ENCODE measurements around the gene HIF3A.

HIF3A gene

DNA sequence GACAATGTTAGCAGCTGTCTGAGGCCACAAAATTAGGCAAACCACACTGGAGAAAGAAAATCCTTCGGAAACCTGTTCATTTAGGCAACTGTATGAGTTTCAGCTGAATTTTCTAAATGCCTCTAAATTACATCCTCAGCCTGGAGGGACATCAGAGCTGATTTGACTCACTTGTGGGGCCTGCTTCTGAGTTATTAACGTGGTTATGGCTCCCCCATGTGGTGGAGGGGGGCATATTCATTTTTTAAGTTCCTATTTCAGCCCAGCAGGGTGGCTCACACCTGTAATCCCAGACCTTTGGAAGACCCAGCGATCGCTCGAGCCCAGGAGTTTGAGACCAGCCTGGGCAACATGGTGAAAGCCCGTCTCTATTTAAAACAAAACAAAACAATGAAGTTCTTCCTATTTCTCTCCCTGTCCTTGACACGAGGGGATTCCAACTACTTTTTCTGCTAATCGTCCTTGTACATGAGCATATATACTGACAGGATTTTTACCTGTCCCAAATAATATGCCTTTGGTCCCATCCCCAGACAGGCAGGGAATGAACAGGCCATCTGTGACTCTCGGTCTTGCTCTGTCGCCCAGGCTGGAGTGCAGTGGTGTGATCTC lies 31.5 kb upstream of the HIF3A start:
- Histone ChIP-seq H3K9me2 (ENCODE audit: low read depth, low read length) (no peaks in the 10 kb centered on the region), H3K27me3 (ENCODE audit: insufficient read depth, low read length) (no peaks in the 10 kb centered on the region), H3F3A (ENCODE audit: insufficient read depth, low read length) (no peaks in the 10 kb centered on the region), H3K4me2 (ENCODE audit: low read length) (no peak overlapping the region), H3K36me3 (ENCODE audit: insufficient read depth, low read length) (no peaks in the 10 kb centered on the region), H3K4me3 (ENCODE audit: low read depth, low read length, poor library complexity, severe bottlenecking) (no peak overlapping the region), H3K4me1 (ENCODE audit: insufficient read depth, low read length, severe bottlenecking) (no peaks in the 10 kb centered on the region), H4K20me1 (ENCODE audit: insufficient read depth, low read length) (no peaks in the 10 kb centered on the region), H3K27ac (ENCODE audit: low read depth, low read length, poor library complexity, severe bottlenecking) (no peak overlapping the region), H3K9ac (ENCODE audit: low read length) (no peak overlapping the region), H3K9me3 (ENCODE audit: low read length) (no peaks in the 10 kb centered on the region), H3K79me2 (ENCODE audit: insufficient read depth, low read length) (no peaks in the 10 kb centered on the region), H2AFZ (ENCODE audit: low read length) (no peak overlapping the region)
- no peak for TF ChIP-seq EZH2 (IDR thresholded peaks at IDR 0.05; ENCODE audit: borderline replicate concordance, low read length)
- TF ChIP-seq, protein P1, sequence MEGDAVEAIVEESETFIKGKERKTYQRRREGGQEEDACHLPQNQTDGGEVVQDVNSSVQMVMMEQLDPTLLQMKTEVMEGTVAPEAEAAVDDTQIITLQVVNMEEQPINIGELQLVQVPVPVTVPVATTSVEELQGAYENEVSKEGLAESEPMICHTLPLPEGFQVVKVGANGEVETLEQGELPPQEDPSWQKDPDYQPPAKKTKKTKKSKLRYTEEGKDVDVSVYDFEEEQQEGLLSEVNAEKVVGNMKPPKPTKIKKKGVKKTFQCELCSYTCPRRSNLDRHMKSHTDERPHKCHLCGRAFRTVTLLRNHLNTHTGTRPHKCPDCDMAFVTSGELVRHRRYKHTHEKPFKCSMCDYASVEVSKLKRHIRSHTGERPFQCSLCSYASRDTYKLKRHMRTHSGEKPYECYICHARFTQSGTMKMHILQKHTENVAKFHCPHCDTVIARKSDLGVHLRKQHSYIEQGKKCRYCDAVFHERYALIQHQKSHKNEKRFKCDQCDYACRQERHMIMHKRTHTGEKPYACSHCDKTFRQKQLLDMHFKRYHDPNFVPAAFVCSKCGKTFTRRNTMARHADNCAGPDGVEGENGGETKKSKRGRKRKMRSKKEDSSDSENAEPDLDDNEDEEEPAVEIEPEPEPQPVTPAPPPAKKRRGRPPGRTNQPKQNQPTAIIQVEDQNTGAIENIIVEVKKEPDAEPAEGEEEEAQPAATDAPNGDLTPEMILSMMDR (IDR thresholded peaks at IDR 0.05; ENCODE audit: low read length): peak; percentile 74

DNA sequence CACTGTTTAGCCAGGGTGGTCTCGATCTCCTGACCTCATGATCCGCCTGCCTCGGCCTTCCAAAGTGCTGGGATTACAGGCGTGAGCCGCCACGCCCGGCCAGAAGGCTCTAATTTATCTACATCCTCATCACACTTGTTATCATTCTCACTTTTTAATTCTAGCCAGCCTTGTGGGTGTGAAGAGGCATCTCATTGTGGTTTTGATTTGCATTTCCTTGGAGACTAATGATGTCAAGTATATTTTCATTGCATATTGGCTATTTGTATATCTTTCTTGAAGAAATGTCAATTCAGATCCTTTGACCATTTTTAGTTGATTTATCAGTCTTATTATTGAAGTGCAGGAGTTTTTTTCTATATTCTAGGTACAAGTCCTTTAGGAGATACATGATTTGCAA lies 27.7 kb upstream of the HIF3A start:
- no peak overlapping the region for H3K4me2 ChIP-seq (ENCODE audit: low read length)
- H3K27ac ChIP-seq (ENCODE audit: low read depth, low read length, poor library complexity, severe bottlenecking): no peak overlapping the region
- no peaks in the 10 kb centered on the region for H4K20me1 ChIP-seq (ENCODE audit: insufficient read depth, low read length)
- H3K9me3 ChIP-seq (ENCODE audit: low read length): no peaks in the 10 kb centered on the region
- H3K9me2 ChIP-seq (ENCODE audit: low read depth, low read length): no peaks in the 10 kb centered on the region
- no peaks in the 10 kb centered on the region for H3F3A ChIP-seq (ENCODE audit: insufficient read depth, low read length)
- no peak overlapping the region for H3K9ac ChIP-seq (ENCODE audit: low read length)
- 0 out of 2 replicates have a peak, but pooled peaks cover 4% of the 10 kb centered on the region for H3K27me3 ChIP-seq (ENCODE audit: insufficient read depth, low read length)
- no peak for TF ChIP-seq EZH2 (IDR thresholded peaks at IDR 0.05; ENCODE audit: borderline replicate concordance, low read length)
- TF ChIP-seq, protein P1 (IDR thresholded peaks at IDR 0.05; ENCODE audit: low read length): no peak
- H3K4me1 ChIP-seq (ENCODE audit: insufficient read depth, low read length, severe bottlenecking): no peaks in the 10 kb centered on the region
- H3K79me2 ChIP-seq (ENCODE audit: insufficient read depth, low read length): no peaks in the 10 kb centered on the region
- H3K4me3 ChIP-seq (ENCODE audit: low read depth, low read length, poor library complexity, severe bottlenecking): no peak overlapping the region
- no peaks in the 10 kb centered on the region for H3K36me3 ChIP-seq (ENCODE audit: insufficient read depth, low read length)
- no peak overlapping the region for H2AFZ ChIP-seq (ENCODE audit: low read length)

DNA sequence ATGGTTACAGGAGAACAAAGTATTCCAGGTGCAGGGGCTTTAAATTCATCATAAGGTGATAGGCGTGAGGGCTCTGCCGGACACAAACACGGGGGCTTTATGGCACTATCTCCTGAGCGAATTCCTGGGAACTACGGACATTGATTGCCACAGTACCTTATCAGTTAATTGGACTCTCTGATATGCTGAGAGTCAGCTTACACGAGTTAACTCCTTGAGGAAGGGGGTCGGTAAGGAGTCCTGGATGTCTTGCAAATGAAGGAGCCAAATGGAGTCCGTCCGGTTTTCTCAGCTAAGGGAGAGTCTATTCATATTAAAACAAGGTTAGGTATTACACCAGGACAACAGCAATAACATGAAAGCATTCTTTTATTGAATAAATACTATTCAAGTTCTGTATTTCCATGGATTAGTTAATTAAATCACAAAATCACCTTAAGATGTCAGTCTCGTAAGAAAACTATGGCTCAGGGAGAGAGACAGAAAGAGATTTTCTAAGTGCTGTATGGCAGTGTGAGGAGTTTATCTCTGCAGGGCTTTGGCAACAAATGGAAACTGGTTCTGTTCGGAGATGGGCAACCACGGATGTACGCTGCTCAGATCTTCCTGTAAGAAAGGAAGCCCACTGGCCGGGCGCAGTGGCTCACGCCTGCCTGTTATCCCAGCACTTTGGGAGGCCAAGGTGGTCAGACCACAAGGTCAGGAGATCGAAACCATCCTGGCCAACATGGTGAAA lies 26.2 kb upstream of the HIF3A start:
- no peak overlapping the region for H3K4me2 ChIP-seq (ENCODE audit: low read length)
- H4K20me1 ChIP-seq (ENCODE audit: insufficient read depth, low read length): no peaks in the 10 kb centered on the region
- H3K4me3 ChIP-seq (ENCODE audit: low read depth, low read length, poor library complexity, severe bottlenecking): no peak overlapping the region
- H2AFZ ChIP-seq (ENCODE audit: low read length): no peak overlapping the region
- H3K4me1 ChIP-seq (ENCODE audit: insufficient read depth, low read length, severe bottlenecking): no peaks in the 10 kb centered on the region
- H3K9ac ChIP-seq (ENCODE audit: low read length): no peak overlapping the region
- no peaks in the 10 kb centered on the region for H3K9me3 ChIP-seq (ENCODE audit: low read length)
- H3K36me3 ChIP-seq (ENCODE audit: insufficient read depth, low read length): no peaks in the 10 kb centered on the region
- TF ChIP-seq, protein P1 (IDR thresholded peaks at IDR 0.05; ENCODE audit: low read length): no peak
- TF ChIP-seq EZH2 (IDR thresholded peaks at IDR 0.05; ENCODE audit: borderline replicate concordance, low read length): no peak
- no peaks in the 10 kb centered on the region for H3K9me2 ChIP-seq (ENCODE audit: low read depth, low read length)
- no peaks in the 10 kb centered on the region for H3F3A ChIP-seq (ENCODE audit: insufficient read depth, low read length)
- H3K27me3 ChIP-seq (ENCODE audit: insufficient read depth, low read length): 0 out of 2 replicates have a peak, but pooled peaks cover 4% of the 10 kb centered on the region
- H3K79me2 ChIP-seq (ENCODE audit: insufficient read depth, low read length): no peaks in the 10 kb centered on the region
- no peak overlapping the region for H3K27ac ChIP-seq (ENCODE audit: low read depth, low read length, poor library complexity, severe bottlenecking)
